Astrocyte (in vitro differentiated cells and primary cell): ENCODE measurements around the gene AIPL1. TPM values are rescaled to one million over a fixed set of nuclear protein-coding genes. Genes with fewer than 3 reads are reported as not detected.
A peak's percentile ranks its signal among the peaks of the same experiment; 100 is the strongest.

Experiments used
- DNase-seq: peaks from one replicate; pipeline ENCODE4 v3.0.0-alpha.2; 2010; ENCODE audit warnings: low read depth
- FAIRE-seq: peaks from 2 replicates; lab custom pipeline; 2011; peaks lifted over from hg19 to GRCh38; lab: Jason Lieb, UNC
- H2AFZ ChIP-seq: 2 replicates; pipeline ENCODE4 v1.6.0; 2012; ENCODE audit warnings: low read depth, low read length, inconsistent platforms
- H3K27ac ChIP-seq: 2 replicates; pipeline ENCODE4 v1.5.1; 2011; ENCODE audit warnings: low read depth, low read length, inconsistent platforms
- H3K27me3 ChIP-seq: 2 replicates; pipeline ENCODE4 v1.6.0; 2011; ENCODE audit warnings: low read length, inconsistent platforms; ENCODE audit not compliant: insufficient read depth
- H3K36me3 ChIP-seq: 2 replicates; pipeline ENCODE4 v1.5.1; 2011; ENCODE audit warnings: low read length, inconsistent platforms; ENCODE audit not compliant: insufficient read depth
- H3K4me1 ChIP-seq: 2 replicates; pipeline ENCODE4 v1.5.1; 2011; ENCODE audit warnings: low read length, inconsistent platforms; ENCODE audit not compliant: insufficient read depth
- H3K4me2 ChIP-seq: 2 replicates; pipeline ENCODE4 v1.6.0; 2012; ENCODE audit warnings: low read length, inconsistent platforms
- H3K4me3 ChIP-seq: 2 replicates; pipeline ENCODE4 v1.5.1; 2011; ENCODE audit warnings: low read depth, mild to moderate bottlenecking, low read length, inconsistent platforms; ENCODE audit not compliant: insufficient read depth
- H3K79me2 ChIP-seq: 2 replicates; pipeline ENCODE4 v1.6.0; 2012; ENCODE audit warnings: mild to moderate bottlenecking, low read length, inconsistent platforms; ENCODE audit not compliant: insufficient read depth
- H3K9ac ChIP-seq: 2 replicates; pipeline ENCODE4 v1.6.0; 2012; ENCODE audit warnings: mild to moderate bottlenecking, low read length, inconsistent platforms
- H3K9me3 ChIP-seq: 2 replicates; pipeline ENCODE4 v1.5.1; 2012; ENCODE audit warnings: low read depth, mild to moderate bottlenecking, low read length, inconsistent platforms; ENCODE audit not compliant: insufficient read depth
- H4K20me1 ChIP-seq: 2 replicates; pipeline ENCODE4 v1.6.0; 2012; ENCODE audit warnings: low read length, inconsistent platforms; ENCODE audit not compliant: insufficient read depth
- H3K27ac Mint-ChIP-seq: one replicate; pipeline ENCODE4 v1.8.0; 2021; ENCODE audit warnings: mild to moderate bottlenecking, mixed read lengths; ENCODE audit not compliant: unreplicated experiment
- H3K27me3 Mint-ChIP-seq: one replicate; pipeline ENCODE4 v1.8.0; 2021; ENCODE audit warnings: low read depth, mixed read lengths; ENCODE audit not compliant: unreplicated experiment
- H3K36me3 Mint-ChIP-seq: one replicate; pipeline ENCODE4 v1.8.0; 2021; ENCODE audit warnings: low read depth, mixed read lengths; ENCODE audit not compliant: unreplicated experiment
- H3K4me1 Mint-ChIP-seq: one replicate; pipeline ENCODE4 v1.8.0; 2021; ENCODE audit warnings: low read depth, mixed read lengths; ENCODE audit not compliant: unreplicated experiment
- H3K4me3 Mint-ChIP-seq: one replicate; pipeline ENCODE4 v1.8.0; 2021; ENCODE audit warnings: mild to moderate bottlenecking, moderate library complexity, mixed read lengths; ENCODE audit not compliant: unreplicated experiment
- H3K9me3 Mint-ChIP-seq: one replicate; pipeline ENCODE4 v1.8.0; 2021; ENCODE audit warnings: mild to moderate bottlenecking, mixed read lengths; ENCODE audit not compliant: unreplicated experiment
- CTCF ChIP-seq: IDR thresholded peaks from 2 replicates; pipeline ENCODE4 v1.5.1; 2011; ENCODE audit warnings: low read depth, mild to moderate bottlenecking, inconsistent platforms, low read length, moderate library complexity; ENCODE audit not compliant: insufficient read depth
- EZH2 ChIP-seq: IDR thresholded peaks from 2 replicates; pipeline ENCODE4 v1.6.1; 2012; ENCODE audit warnings: mild to moderate bottlenecking, low read length, inconsistent platforms; ENCODE audit not compliant: insufficient read depth
- total RNA-seq: library from RNA; stranded (reverse); gene quantifications from 2 replicates; pipeline ENCODE4 v1.2.1, GENCODE V29; 2021

Gene AIPL1
- total RNA-seq, 1 donor from 2014 or later = not detected

- Histone ChIP-seq H2AFZ (no peak overlapping the region), H3K79me2 (no peaks in the 10 kb centered on the region), H3K36me3 (no peaks in the 10 kb centered on the region), H3K9ac (no peak overlapping the region), H3K9me3 (no peaks in the 10 kb centered on the region), H4K20me1 (no peaks in the 10 kb centered on the region), H3K4me2 (no peak overlapping the region), H3K27ac (no peak overlapping the region), H3K4me1 (no peaks in the 10 kb centered on the region), H3K27me3 (no peaks in the 10 kb centered on the region), H3K4me3 (no peak overlapping the region)
- peaks cover 45% of the 10 kb centered on the region for H3K27me3 Mint-ChIP-seq
- peaks cover 4% of the 10 kb centered on the region for H3K4me1 Mint-ChIP-seq
- no peak overlapping the region for H3K27ac Mint-ChIP-seq
- no peak for DNase-seq
- TF ChIP-seq EZH2 (no peak), CTCF (no peak)
- no peak overlapping the region for H3K4me3 Mint-ChIP-seq
- FAIRE-seq = no peak
- H3K9me3 Mint-ChIP-seq = peaks cover 12% of the 10 kb centered on the region
- peaks cover 10% of the 10 kb centered on the region for H3K36me3 Mint-ChIP-seq
These were observed 30.5 kb upstream of the AIPL1 start for GRCh38 chr17:6465206-6466003.

DNA sequence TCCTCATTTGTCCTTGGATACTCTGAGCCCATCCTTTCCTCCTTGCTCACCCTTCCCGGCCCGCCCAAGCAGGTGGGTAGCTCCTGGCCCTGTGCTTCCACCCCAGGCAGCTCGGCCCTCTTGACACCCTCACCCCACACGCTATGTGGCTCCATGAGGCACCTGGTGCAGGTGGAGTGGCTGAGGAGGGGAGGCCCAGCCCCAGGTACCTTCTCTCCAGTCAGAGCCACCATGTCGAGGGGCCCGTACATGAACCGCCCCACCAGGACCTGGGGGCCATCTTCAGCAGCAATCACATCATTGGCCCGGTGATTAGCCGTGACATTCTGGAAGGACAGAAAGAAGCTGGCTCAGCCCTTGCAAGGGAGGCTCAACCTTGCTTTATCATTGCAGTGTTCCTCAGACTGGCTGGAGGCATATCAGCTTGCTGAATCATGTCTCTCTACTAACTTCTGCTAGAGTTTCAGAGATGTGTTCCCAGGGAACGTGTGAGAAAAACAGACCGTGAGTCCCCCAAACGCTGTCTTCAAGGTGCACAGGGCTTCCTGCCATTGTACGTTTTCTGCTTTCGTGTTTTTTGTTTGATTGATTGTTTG is 29.6 kb upstream of the AIPL1 start:
- peaks cover 10% of the 10 kb centered on the region for H3K36me3 Mint-ChIP-seq
- Histone ChIP-seq H3K36me3 (no peaks in the 10 kb centered on the region), H2AFZ (no peak overlapping the region), H3K79me2 (no peaks in the 10 kb centered on the region), H3K27me3 (no peaks in the 10 kb centered on the region), H3K4me3 (no peak overlapping the region), H3K27ac (no peak overlapping the region), H3K4me1 (no peaks in the 10 kb centered on the region), H3K9me3 (no peaks in the 10 kb centered on the region), H3K9ac (no peak overlapping the region), H3K4me2 (no peak overlapping the region), H4K20me1 (no peaks in the 10 kb centered on the region)
- peaks cover 4% of the 10 kb centered on the region for H3K4me1 Mint-ChIP-seq
- DNase-seq (no peak), FAIRE-seq (no peak)
- H3K27me3 Mint-ChIP-seq = peaks cover 39% of the 10 kb centered on the region
- peaks cover 11% of the 10 kb centered on the region for H3K9me3 Mint-ChIP-seq
- no peak overlapping the region for H3K4me3 Mint-ChIP-seq
- H3K27ac Mint-ChIP-seq = peak overlapping the region; percentile 71
- TF ChIP-seq EZH2 (no peak), CTCF (no peak)
